Stimulated activated CD8-positive, alpha-beta memory T cell treated with anti-CD3 and anti-CD28 coated beads, Interleukin-12 subunit alpha, Interleukin-12 subunit beta, amount 100 ng/mL, for 24 hours (primary cell): ENCODE measurements around the gene FRYL.
"Not testable (repeated sequence)": the region's sequence is repeated elsewhere in the genome, so short reads cannot be mapped to it uniquely, and the experiment has no call there.

Experiments used
- DNase-seq: peaks from one replicate; pipeline ENCODE4 v3.0.0-alpha.2; 2020; ENCODE audit errors: extremely low read depth

Gene FRYL

DNA sequence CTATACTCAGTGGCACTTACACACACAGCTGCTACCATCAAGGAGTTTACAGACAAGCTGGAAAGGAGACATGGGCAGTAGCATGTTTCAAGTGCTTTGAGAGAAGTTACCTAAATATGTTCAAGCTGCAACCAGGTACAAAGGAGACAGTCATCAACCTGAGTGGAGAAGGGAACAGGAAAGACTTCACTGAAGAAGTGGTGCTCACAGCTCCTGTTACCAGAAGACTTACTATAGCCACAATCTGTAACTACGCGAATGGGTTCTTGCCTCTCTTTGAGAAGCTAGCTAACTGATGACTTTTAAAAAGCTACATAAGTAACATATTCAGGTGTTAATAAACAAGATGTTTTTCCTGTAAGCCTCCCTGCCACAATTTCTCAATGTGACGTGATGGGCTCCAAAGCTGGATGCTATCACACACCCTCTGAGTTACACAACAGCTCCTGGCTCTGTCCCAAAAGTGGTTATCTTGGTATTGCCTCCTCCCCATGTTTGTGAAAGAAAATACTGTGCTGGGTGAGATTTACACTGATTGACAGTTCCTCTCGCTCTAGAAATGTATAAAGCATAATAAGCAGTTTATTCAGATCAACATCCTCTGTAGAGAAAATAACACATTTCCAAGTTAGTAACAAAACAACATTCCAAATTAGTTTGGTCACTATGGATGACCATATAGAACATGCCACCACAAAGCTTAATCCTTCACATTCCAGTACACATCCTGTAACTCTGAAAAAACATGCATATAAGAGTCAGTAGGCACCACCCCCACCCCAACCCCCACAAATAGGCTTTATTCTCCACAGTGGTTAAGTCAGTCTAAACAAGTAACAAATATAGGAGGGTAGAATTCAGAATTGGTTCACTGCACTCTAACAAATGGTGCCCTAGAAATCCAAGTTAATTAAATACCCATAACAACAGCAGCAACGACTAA lies 81.8 kb downstream of the FRYL start:
- no peak for DNase-seq

DNA sequence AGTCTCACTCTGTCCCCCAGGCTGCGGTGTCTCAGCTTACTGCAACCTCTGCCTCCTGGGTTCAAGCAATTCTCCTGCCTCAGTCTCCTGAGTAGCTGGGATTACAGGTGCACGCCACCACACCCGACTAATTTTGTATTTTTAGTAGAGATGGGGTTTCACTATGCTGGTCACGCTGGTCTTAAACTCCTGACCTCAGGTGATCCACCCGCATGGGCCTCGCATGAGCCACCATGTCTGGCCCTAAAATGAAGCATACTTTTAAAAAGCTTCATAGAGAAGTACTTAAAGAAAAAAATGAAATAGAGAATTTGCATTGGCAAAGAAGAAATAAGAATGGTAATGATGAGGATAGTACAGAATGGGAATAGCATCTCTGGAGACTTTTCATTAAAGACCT lies 82.6 kb downstream of the FRYL start:
- not testable (repeated sequence) for DNase-seq

DNA sequence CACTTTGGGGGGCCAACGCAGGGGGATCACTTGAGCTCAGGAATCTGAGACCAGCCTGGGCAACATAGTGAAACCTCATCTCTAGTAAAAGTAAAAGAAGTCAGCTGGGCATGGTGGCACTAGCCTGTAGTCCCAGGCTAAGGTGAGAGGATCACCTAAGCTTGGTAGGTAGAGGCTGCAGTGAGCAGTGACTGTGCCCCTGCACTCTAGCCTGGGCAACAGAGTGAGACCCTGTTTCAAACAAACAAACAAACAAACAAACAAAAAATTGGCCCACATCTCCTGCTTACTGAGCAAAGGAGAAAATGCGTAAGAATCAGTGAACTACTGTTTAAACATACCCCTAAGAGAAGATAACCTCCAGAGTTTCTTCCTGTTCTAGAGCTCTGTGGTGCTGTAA lies 85.3 kb downstream of the FRYL start:
- no peak for DNase-seq

DNA sequence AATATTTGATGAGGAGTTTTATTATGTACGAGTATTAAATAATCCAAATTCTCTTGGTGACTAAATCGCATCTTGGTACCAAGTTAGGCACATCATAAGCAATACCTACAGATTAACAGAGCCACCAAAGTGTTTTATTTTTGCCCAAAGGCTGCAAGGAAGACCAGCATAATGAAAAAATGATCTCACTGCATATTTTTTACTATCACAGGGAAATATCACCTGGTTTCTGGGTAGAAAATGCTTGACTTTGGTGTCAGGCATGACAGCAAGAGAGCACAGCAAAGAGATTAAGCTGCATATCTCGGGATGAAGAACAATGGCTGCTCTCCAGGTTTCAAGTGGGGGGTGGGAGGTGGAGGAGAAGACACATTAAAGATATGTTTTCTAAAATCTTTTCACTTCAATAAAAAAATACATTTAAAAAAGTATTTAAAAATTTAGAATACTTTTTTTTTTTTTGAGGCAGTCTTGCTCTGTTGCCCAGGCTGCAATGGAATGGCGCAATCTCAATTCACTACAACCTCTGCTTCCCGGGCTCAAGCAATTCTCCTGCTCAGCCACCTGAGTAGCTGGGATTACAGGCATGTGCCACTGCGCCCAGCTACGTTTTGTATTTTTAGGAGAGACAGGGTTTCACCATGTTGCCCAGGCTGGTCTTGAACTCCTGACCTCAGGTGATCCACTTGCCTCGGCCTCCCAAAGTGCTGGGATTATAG lies 86.1 kb downstream of the FRYL start:
- DNase-seq: no peak

DNA sequence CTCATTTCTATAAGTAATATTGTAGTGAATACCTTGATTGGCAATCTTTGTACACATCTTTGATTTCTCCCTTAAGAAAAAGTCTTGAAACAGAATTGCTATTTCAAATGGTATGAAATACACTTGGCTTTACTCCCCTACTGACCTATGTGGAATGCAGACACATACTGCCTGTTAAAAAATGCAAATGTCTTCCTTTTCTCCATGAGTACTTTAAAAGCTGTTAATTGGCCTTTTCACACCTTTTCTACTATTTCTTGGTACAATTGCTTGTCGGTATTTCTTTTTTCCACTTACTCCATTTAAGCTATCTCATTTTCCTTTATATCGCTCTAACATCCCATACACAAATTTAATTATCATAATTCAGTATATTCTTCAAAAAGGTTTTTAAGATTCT lies 87.2 kb downstream of the FRYL start:
- DNase-seq: no peak

DNA sequence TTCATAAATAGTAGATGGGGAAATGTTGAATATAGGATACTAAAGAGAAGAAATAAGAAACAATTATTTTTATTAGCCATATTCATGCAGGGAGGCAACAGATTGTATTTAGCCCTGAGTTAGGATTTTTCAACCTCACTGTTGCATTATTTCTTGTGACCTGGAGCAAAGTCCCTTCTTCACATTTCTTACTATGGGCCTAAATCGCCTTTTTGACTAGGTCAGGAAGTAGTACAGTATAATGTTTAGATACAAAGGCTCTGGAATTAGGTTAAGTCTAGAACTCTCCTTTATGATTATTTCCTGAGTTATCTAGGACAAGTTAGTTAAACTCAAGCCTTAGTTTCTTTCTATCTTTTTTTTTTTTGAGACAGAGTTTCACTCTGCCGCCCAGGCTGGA lies 88.0 kb downstream of the FRYL start:
- no peak for DNase-seq

DNA sequence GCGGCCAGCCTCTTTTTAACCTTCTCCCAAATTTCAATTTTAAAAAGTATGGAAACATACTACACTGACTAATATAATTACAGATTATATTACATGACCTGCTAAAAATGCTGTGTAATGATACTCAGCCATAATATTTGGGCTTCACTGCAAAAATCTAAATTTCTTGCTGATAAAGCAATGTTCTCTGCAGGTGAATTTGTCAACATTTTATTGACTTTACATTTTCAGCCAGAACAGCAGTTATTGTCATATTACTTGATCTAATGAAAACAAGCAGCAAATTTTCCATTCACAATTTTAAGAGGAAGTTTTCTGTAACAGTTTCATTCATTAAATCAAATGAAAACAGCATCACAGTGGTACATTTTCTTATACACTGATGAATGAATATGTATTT lies 91.1 kb downstream of the FRYL start:
- DNase-seq: no peak

DNA sequence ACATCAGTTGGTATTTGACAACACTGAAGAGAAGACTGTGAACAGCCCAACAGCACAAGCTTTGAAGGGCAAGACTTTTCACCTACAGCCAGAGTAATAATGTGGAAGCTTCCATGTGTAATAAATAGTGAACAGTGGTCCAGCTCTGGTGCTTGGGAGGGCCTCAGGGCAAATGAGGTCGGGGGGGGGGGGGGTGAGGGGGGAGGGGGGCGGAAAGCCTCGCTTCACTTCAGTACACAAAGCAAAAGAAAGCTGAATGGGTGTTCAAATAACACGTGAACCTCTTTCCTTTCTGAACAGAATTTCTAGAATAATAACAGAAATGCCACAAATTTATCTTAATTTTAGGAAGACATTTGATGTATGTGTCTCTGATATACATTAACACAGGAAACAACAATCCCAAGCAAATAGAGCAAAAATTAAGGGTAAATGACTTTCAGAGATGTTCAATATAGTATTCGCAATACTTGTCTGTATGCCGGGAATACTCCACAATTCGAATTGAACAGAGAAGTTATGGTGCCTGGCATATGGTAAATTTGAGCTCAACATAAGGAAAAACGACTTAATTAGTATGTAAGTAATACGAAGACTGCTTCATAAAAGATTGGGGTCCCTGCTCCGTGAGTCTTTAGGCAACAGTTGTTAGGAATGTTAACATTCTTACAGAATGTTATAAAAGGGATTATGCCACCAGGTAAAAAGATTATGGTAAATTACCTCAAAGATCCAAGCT lies 92.6 kb downstream of the FRYL start:
- no peak for DNase-seq

DNA sequence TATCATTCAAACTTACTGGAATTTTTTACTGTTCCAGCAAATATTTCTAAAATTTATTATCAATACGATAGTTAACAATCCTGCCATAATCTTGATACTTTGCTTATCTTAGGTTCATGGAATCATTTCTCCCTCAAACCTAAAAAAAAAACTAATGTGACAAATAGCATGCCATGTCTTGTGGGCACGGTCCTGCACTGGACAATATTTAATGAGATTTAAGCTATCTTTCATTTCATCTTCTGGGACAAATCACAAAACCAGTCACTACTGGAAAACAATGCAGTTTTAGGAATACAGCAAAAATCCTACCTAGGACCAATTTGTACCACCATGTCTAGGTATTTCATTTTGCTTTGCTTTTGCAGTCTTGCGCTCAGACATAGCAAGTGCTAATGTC lies 93.7 kb downstream of the FRYL start:
- no peak for DNase-seq

DNA sequence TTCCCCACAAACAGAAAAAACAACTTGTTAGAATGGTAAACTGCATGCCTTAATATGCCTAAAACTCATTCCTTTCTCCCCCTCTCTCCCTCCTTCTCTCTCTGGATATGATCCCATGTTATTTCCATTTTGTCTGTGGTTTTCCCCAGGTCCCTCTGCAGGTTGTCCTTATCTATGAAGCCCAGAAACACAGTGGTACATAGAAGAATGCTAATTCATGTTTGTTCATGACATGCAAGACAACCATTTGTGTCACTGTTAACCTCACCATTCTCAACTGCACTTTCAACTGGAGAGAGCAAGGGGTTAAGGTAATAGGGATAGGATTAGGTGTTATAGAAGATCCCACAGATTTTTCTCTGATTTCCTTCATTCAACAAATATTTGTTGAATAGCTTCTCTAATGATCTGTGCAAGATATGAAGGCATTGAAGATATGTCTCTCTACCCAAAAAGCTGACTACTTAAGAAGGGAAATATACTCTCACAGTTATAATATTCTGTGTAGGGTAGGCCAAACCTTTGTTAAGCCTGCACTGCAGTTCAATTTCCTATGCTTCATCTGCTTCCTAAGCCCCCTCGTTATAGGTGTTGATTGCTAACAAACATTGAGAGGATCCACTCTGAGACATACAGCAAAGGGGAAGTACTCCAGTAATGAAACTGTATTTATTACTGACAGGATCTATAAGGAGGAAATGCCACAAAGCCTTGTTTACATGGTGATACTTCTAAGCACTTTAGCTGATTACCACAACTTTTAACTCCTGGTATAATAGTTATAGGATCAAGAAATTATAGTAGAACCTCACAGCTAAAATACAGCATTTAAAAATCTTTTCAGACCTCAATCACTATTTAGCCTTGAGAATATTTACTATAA lies 96.1 kb downstream of the FRYL start:
- no peak for DNase-seq

DNA sequence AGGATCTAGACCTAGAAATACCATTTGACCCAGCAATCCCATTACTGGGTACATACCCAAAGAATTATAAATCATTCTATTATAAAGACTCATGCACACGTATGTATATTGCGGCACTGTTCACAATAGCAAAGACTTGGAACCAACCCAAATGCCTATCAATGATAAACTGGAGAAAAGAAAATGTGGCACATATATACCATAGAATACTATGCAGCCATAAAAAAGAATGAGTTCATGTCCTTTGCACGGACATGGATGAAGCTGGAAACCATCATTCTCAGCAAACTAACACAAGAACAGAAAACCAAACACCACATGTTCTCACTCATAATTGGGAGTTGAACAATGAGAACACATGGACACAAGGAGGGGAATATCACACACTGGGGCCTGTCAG lies 97.2 kb downstream of the FRYL start:
- DNase-seq: not testable (repeated sequence)

DNA sequence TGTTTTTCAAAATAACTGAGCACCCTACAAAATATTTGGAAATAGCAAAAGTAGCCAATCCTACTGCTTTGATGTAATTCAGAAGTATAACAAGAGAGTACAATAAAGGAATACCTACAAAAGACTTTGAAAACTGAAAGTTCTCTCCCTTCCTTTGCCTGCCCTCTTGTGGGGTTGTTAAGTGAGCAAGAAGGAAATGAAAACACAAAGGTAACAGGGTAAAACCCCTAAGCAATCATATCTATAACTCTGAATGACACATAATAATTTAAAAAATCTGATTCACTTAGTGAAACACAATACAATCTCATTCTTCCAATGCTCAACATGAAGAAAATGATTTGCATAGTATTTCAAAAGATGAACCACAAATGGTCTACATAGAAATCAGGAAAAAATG lies 98.2 kb downstream of the FRYL start:
- no peak for DNase-seq

DNA sequence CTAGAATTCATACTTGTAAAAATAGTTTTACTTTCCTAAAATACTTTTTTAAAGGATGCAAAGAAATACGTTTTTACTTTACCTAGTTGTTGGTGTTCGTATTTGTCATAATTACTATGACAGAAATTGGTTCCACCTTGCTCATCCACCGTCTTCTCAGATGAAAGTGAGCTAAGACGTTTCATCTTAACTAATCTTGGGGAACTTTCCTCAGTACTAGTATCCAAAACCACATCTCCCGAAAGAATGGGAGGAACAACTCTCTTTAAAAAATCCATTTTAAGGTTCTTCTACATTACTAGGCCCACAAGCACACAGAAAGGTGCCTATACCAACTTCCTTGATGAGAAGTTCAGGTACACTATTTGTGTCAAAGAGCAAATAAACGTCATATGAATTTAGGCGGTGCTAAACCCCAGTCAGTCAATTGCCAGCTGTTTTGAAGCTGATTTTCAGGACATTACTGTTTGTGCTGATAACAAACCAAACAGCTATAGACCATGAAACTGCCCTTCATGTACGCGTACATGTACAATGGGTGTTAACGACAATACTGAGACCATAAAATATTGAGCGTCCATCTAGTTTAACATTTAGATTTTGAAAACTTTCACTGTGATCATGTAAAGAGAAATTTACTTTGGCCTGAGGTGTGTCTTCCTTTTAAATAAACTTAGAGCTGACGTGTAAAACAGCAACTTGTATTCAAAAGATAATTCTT lies 99.1 kb downstream of the FRYL start:
- DNase-seq: no peak

DNA sequence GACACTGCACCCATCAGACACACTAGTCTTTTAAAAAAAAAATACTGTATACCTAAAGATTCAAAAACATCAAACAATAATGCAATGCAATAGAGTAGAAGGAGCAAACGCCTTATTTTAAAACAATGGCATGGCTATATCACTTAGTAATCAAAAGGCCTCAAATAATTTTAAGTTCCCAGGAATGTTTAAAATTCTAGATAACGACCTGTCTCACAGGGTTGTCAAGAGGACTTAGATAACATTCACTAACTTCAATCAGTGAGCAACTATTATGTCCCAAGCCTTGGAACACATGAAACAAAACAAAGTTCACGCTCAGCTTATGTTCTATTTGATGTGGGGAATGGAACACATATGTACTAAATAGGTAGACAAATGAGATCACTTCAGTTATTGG lies 106.5 kb downstream of the FRYL start:
- DNase-seq: no peak

DNA sequence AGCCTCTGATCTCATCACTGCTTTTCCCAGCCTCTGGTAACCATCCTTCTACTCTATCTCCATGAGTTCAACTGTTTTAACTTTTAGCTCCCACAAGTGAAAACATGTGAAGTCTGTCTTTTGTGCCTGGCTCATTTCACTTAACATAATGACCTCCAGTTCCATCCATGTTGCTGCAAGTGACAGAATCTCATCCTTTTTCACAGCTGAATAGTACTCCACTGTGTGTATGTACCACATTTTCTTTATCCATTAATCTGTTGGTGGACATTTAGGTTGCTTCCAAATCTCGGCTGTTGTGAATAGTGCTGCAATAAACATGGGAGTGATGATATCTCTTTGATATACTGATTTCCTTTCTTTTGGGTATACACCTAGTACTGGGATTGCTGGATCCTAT lies 109.5 kb downstream of the FRYL start:
- no peak for DNase-seq

DNA sequence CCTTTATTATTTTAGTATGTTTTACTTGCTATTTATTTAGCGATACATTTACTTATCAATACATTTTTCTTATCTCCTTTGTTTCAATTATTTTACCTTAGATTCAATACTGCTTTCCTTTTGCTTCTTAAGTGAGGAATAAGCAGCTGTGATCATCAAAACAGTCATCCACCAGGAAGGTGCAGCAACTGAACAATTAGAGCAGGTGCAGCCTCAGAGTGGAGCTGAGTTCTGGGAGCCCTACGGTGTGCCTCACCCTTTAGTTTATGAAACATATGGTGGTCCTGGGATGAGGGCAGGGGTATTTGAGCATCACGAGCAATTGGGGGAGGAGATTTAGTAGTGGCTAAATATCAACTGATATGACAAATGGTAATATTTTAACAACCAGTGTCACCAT lies 111.0 kb downstream of the FRYL start:
- DNase-seq: no peak

DNA sequence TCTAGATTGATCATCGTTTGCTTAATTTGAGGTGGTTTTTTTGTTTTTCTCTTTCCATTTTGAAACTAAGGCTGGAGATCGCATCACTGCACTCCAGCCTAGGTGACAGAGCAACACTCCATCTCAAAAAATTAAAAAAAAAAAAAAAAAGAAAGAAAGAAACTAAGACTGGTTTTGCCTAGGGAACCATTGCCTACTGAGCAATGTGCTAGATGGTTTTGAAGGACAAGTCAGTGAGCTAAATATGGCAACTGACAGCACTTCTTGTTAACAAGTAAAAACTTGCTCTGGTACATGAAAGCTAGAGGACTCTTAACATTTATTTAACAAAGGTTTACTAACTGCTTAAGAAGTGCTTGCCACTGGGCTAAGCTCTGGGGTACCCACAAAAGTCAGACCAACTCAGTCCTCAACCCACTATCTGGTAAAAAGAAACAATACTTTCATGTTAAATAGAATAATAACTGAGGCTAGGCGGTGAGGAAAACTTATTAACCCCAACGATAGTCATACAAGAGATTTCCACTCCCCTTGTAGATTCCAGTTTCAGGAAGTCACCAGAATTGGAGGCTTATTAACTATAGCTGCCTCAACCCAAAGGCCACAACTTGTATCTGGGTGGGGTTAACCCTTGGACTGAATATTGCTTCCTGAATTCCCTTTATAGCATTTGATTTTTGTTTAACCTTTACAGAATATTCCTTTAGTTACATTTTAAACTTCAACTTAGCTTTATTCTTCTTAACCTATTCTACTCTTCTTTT lies 111.6 kb downstream of the FRYL start:
- DNase-seq: no peak

DNA sequence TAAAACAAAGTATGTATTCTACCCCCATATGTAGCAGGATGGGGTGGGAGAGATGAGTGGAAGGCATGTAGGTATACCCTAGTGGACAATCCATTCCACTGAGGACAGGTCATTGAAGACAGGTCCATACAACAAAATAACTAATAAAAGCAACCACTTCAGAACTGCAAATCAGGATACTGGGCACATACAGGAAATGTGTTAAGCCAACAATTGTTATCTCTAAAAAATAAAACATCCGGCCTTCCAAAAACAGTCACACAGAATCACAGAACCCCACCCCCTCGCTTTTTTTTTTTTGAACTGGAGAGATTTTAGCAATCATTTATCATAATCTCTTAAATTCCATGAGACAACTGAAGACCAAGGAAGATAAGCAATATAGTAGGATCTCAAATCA lies 112.9 kb downstream of the FRYL start:
- no peak for DNase-seq

DNA sequence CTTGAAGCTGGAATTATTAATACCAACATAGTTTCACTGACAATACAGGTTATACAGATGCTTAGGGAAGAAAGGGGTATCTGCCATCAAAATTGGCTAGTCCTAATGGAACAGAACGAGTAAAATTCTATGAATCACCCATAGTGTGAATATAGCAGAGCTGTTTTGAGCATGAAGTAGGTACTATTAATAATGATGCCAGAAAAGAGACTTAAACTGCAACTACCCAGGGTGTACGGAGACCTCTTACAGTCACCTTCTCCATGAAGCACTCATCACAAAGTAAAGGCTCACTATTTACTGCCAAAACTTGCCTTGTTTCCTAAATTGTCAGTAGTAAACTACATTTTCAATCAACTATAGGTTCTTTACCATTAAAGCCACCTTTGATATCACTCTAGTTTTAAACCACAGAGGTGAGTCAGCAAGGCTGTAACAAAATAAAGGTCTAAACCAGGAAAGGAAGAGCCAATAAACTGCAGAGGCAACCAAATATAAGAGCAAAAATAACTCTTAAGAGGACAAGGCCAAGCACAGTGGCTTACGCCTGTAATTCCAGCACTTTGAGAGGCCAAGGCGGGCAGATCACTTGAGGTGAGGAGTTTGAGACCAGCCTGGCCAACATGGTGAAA lies 114.4 kb downstream of the FRYL start:
- no peak for DNase-seq

DNA sequence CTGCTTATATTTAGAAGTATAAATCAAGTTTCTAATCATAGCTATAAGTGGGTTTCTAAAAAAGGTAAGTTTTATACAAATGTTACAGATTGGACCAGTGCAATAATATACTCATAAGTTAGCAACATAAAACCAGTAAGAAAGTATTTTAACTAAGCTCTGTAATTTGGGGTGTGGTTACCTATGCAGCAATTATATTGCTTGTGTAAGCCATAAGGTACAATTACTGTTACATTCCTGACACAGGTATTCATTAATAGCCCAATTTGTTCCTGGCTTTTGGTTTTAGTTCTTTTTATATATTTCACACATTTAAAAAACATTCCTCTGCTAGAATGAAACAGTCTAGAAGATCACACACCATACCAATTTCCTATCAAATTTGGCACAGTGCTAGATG lies 115.1 kb downstream of the FRYL start:
- DNase-seq: no peak
